Fibroblast of mammary gland (primary cell): ENCODE data around the gene KLHL41.
"Not testable (repeated sequence)": the region's sequence is repeated elsewhere in the genome, so short reads cannot be mapped to it uniquely, and the experiment has no call there.

Experiments used
- DNase-seq: peaks from one replicate; pipeline ENCODE4 v3.0.0-alpha.2; 2010; ENCODE audit warnings: low read depth
- H3K4me3 ChIP-seq: 2 replicates; pipeline ENCODE4 v1.5.1; 2011; ENCODE audit warnings: low read depth, mild to moderate bottlenecking, low read length, moderate library complexity; ENCODE audit not compliant: control insufficient read depth
- CTCF ChIP-seq: conservative IDR thresholded peaks from 2 replicates; pipeline ENCODE4 v1.5.1; 2011; ENCODE audit warnings: low read depth, low read length, inconsistent platforms; ENCODE audit not compliant: control insufficient read depth, insufficient read depth

The KLHL41 gene

DNA sequence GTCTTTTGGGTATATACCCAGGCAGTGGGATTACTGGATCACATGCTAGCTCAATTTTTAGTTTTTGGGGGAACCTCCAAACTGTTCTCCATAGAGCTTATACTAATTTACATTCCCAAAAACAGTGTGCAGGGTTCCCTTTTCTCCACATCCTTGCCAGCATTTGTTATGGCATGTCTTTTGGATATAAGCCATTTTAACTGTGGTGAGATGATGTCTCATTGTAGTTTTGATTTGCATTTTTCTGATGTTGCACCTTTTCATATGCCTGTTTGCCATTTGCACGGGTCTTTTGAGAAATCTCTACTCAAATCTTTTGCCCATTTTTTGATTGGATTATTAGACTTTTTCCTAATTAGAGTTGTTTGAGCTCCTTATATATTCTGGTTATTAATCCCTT, 56.2 kb downstream of the KLHL41 start:
- no peak for TF ChIP-seq CTCF
- no peak overlapping the region for H3K4me3 ChIP-seq
- DNase-seq = no peak

DNA sequence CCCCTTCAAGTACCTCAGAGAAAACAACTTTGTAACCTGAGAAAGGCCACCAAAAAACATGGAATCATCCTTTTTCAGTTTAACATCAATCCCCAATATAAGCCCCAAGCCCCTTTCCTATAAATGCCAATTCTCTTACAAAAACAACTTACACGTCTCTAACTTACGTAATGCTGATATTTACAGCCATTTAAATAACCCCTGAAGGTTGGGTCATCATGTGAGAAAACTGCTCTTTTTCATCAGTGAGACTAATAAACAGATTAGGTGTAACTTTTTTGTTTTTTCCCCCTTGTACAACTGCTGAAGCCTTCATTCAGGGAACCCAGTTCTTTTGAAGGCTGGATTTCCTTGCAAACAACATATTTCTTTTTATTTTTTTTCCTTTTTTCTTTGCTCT, 60.4 kb downstream of the KLHL41 start:
- no peak for TF ChIP-seq CTCF
- no peak overlapping the region for H3K4me3 ChIP-seq
- no peak for DNase-seq

GRCh38 chr2:169570752-169571151, 61.2 kb downstream of the KLHL41 start:
- not testable (repeated sequence) for H3K4me3 ChIP-seq, DNase-seq

GRCh38 chr2:169571571-169571970, 62.1 kb downstream of the KLHL41 start:
- TF ChIP-seq CTCF = no peak
- DNase-seq = no peak
- H3K4me3 ChIP-seq = no peak overlapping the region

GRCh38 chr2:169572189-169572588, 62.7 kb downstream of the KLHL41 start:
- DNase-seq = no peak
- TF ChIP-seq CTCF = no peak
- H3K4me3 ChIP-seq = no peak overlapping the region

- no peak for TF ChIP-seq CTCF
- DNase-seq = no peak
These were observed 63.3 kb downstream of the KLHL41 start for GRCh38 chr2:169572821-169573159.

GRCh38 chr2:169573160-169573973, 63.9 kb downstream of the KLHL41 start, which contains the start of gene FASTKD1:
FASTKD1 (minus strand) TSS chr2:169573865; CDS start chr2:169572029, 1,836 bp downstream.
- H3K4me3 ChIP-seq = peak within 1 kb of the TSS; percentile 94
- TF ChIP-seq CTCF = no peak
- peak; percentile 87 for DNase-seq

More at GRCh38 chr2:169572821-169573159, 63.3 kb downstream of the KLHL41 start:
- peak overlapping the region; percentile 94 for H3K4me3 ChIP-seq
